CD4-positive, alpha-beta T cell treated with Interleukin-4 for 4 hours (primary cell): ENCODE results near the gene PSTK.

ENCODE experiments used
- DNase-seq: peaks from one replicate; pipeline ENCODE4 v3.0.0-alpha.2; 2020

Gene PSTK

GRCh38 chr10:122993797-122994336 is 13.7 kb downstream of the PSTK start:
- no peak for DNase-seq

DNA sequence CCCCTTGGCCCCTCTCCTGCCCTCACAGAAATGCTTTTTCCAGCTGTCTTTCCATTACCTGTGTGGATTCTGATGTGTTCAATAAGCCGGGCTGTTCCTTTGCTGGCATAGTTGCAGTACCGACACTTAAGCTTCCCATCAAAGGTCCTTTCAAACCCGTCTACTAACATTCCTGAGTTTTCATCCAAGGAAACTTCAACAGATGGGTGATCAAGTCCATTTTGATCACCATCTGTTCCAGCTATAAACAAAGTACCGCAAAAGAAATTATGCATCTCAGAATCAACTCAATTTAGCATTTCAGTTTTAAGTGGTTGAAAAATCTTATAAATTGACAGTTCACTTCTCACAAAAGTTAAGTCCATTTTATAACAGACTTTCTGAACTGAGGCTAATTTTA is 15.7 kb downstream of the PSTK start:
- no peak for DNase-seq

- DNase-seq: no peak
These were observed 17.7 kb downstream of the PSTK start for GRCh38 chr10:122997864-122998263.

DNA sequence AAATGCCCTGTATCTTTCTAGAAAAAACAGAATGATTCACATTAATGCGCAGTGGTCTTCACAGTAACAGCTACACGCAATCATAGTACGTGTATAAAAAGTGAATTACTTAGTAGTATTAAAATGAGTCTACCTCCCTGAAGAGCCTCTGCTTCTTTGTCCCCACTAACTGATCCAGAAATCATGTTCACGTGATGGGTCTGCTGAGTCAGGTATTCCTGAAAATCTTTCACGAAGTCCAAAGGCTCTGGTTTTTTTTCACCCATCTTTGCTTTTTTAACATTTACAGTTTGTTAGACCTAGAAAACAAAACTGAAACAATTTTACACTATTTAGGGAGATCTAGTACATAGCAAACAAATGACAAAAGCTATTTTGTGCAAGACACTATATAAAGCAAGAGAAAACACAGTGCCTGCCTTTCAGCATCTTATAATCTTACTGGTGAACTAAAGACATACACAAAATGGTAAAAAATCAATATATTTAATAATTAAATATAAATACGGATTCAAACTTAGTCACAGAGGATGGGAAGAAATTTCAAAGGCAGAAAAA is 18.2 kb downstream of the PSTK start:
- DNase-seq: no peak

GRCh38 chr10:122998934-122999333 is 18.7 kb downstream of the PSTK start:
- DNase-seq: no peak

GRCh38 chr10:122999347-122999746 is 19.1 kb downstream of the PSTK start:
- DNase-seq: no peak

DNA sequence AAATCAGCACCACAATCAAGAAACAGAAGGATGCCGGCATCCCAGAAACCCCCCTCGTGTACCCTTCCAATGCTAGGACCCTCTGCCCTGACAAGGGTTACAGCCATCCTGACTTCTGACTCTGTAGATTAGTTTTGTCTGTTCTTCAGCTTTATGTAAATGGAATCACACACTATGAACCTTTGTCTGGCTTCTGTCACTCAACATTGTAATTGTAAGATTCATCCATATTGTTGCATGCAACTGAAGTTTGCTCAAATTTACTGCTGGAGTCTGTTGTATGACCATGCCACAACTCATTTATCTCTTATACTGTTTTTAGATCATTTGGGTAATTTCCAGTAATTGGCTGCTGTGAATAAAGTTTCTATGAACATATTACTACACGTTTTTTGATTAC is 20.0 kb downstream of the PSTK start:
- DNase-seq: no peak

GRCh38 chr10:123001370-123001769 is 21.2 kb downstream of the PSTK start:
- no peak for DNase-seq

DNA sequence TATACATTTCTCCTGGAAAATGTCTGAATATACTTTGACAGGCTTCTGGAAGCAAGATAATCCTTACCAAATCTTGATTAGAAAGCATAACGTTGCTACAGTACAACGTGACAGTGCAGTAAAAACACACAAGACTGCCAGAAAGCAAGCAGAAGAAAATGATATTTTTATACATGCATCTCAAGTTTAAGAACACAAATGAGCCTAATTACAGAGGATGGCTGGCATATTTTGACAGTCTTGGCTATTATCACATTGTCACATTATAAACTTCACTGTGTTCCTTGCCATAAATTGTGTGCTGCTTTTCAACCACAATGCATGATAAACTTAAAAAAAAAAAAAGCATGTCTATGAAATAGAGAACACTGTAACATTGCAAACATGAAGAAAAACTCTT is 24.1 kb downstream of the PSTK start:
- no peak for DNase-seq

GRCh38 chr10:123007558-123008354 is 27.6 kb downstream of the PSTK start:
- DNase-seq: peak; percentile 61

- DNase-seq: peak; percentile 98
These were observed 28.3 kb downstream of the PSTK start, which contains the start of the genes ACADSB and IKZF5 for GRCh38 chr10:123008355-123009104. TSS of gene ACADSB (plus strand) at chr10:123009006. CDS start at chr10:123009030, 24 bp downstream. TSS of gene IKZF5 (minus strand) at chr10:123008795. CDS start at chr10:122998625, 10,170 bp downstream.

DNA sequence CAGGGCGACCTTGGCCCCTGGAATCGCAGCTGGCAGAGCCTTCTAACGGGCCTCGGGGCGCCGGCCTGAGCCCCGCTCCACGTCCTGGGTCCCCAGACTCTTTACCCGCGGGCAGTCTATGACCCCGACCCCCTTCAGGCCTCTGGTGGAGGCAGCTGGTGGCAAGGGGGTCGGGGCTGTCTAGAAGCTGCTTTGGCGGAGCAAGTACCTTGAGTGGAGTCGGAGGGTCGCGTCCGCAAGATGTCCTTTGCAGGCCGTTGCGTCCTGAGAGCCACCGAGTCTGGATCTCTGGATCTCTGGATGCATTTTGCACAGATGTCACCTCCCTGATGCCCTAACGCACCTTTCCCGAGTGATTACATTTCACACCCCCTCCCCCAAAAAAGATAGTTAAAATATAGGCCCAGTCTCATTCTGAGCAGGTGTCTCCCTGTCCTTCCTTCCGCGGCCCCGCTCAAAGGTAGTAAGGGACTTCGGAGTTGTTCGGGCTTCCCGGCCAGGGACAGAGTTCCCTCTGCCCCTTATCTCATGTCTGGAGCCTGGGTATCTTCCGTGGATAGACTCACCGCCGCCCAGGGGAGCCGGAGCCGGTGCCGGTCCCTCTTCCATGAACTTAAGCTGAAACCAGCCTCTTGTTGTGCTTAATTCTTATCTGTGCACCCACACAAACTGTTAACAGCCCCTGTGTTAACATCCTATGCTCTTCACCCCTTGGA is 29.1 kb downstream of the PSTK start:
- no peak for DNase-seq

GRCh38 chr10:123011987-123012386 is 31.8 kb downstream of the PSTK start:
- DNase-seq: no peak

DNA sequence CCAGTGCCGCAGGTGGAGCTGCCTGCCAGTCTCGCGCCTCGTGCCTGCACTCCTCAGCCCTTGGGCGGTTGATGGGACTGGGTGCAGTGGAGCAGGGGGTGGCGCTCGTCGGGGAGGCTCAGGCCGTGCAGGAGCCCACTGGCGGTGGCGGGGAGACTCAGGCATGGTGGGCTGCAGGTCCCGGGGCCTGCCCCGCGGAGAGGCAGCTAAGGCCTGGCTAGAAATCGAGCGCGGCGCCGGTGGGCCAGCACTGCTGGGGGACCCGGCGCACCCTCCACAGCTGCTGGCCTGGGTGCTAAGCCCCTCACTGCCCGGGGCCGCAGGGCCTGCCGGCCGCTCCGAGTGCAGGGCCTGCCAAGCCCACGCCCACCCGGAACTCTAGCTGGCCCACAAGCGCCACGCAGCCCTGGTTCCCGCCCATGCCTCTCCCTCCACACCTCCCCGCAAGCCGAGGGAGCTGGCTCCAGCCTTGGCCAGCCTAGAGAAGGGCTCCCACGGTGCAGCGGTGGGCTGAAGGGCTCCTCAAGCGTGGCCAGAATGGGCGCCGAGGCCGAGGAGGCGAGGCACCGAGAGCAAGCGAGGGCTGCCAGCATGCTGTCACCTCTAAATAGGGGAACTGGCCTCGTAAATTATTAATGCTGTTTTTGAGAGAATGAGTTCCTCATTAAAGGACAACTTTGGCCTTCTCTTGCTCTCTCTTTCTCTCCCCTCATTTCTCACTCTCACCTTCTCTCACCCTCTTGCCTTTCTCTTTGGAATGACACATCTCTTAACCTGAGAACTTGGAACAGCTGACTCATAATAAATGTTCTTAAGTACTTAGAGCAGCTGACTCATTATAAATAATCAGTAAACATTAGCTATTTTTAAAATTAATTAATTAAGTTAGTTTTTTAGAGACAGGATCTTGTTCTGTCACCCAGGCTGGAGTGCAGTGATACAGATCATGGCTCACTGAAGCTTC is 33.5 kb downstream of the PSTK start:
- no peak for DNase-seq

DNA sequence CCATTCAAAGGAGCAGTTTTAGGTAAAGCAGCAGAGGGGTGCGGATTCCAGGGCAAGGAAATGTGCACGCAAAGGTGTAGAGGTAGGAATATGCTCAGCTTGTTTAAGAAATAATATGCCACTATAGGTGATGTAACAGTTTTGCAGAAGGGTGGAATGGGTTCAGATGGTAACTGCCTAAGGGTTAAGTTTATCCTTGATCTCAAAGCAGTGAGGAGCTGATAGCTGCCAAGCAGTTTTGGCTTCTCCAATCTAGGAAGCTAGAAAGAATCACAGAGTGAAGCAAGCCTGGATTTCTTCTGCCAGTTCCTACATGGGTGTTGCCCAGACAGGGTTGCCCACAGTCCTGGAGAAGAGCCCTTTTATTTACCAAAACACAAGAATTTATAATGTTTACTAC is 34.6 kb downstream of the PSTK start:
- no peak for DNase-seq

GRCh38 chr10:123016228-123016627 is 36.0 kb downstream of the PSTK start:
- DNase-seq: no peak

DNA sequence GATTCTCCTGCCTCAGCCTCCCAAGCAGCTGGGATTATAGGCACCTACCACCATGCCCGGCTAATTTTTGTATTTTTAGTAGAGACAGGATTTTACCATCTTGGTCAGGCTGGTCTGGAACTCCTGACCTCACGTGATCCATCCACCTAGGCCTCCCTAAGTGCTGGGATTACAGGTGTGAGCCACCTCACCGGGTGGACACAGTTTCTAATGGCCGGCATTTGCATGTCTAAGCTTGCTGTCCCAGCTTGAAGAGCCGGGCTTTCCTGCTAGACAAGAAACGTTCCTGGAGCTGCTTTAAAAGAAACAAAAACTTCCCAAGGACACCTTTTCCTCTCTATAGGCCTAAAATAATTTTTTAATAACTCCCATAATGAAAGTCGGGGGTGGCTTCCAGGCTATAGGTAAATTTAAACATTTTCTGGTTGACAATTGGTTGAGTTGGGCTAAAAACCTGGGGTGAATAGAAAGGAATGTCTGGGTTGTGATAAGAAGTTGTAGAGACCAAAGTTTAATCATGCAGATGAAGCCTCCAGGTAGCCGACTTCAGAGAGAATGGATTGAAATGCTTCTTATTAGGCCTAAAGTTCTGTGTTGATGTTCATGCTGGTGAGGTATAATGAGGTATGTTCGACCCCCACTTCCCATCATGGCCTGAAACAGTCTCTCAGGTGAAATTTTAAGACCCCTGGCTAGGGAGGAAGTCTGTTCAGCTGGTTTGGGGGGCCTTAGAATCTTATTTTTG is 37.4 kb downstream of the PSTK start:
- DNase-seq: no peak

- no peak for DNase-seq
These were observed 38.3 kb downstream of the PSTK start for GRCh38 chr10:123018531-123018930.

- DNase-seq: no peak
These were observed 39.1 kb downstream of the PSTK start for GRCh38 chr10:123019264-123019663.

DNA sequence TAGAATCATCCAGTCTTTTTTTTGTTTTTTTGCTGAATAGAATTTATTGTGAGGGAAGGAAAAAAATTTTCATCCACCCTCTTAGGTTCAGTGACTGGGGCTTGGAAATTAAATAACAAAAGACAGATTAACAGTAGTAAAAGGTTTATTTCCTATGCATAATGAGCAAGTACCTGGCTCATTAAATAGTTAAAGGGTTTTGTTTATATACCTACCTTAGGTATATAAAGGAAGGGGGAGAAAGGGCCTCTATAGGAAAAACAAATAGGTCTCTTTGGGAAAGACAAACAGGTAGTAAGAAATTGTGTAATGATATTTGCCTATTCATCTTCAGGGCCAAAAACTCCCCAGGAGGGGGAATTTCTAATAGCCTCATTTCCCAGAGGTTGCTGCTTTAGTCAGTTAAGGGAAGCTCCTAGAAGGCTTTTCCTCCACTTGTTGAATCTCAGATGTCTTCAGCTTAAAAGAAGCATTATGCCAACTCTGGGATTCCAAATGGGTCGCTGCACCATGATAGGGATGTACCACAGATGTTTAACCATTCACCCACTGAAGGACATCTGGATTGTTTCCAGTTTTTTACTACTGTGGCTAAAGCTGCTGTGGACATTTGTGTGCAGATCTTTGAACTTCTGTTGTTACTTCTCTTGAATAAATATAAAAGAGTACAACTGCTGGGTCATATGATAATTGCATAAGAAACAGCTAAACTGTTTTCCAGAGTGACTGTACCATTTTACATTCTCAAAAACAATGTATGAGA is 39.9 kb downstream of the PSTK start:
- no peak for DNase-seq
